NCI-H1436 (cell line): ENCODE results near the gene HMG20B.

Source experiments
- DNase-seq: peaks from one replicate; lab custom pipeline; 2025; lab: John Stamatoyannopoulos, UW

Gene HMG20B

DNA sequence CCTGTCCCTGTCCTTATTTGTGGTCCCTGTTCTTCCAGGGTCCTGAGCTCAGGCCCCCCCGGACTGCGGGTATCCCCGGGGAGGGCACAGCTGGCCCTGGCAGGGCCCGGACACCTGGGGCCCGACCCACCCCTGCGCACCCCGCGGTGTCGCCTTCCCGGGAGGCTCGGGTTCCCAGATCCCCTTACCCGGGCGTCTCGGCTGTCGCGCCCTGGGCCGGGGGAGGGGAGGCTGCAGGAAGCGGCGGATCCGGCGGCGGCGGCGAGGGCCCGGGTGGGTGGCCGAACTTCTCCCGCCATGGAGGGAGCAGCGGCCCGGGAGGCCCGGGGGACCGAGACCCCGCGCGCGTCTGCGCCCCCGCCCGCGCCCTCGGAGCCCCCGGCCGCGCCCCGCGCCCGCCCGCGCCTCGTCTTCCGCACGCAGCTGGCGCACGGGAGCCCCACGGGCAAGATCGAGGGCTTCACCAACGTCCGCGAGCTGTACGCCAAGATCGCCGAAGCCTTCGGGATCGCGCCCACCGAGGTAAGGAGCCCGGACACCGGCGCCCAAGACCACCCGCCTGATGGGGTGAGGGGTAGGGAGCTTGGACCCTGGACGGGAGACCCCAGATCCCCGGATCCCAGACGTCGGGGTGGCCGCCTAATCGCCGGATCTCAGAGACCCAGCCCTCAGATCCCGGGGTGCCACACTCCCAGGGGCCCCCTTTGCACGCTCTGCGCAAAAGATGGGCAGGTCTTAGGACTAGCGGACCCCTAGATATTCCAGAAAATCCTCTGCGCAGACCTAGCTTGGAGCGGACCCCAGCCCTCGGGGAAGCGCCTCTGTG is 12.8 kb downstream of the HMG20B start, which contains the start of gene GIPC3:
Gene GIPC3 (plus strand): TSS at position 178 of the 826 bp plus-strand sequence. CDS start 120 bp downstream, at position 298.
- DNase-seq, result no peak

- DNase-seq, result no peak
Measured at GRCh38 chr19:3586127-3586626, 13.4 kb downstream of the HMG20B start.

DNA sequence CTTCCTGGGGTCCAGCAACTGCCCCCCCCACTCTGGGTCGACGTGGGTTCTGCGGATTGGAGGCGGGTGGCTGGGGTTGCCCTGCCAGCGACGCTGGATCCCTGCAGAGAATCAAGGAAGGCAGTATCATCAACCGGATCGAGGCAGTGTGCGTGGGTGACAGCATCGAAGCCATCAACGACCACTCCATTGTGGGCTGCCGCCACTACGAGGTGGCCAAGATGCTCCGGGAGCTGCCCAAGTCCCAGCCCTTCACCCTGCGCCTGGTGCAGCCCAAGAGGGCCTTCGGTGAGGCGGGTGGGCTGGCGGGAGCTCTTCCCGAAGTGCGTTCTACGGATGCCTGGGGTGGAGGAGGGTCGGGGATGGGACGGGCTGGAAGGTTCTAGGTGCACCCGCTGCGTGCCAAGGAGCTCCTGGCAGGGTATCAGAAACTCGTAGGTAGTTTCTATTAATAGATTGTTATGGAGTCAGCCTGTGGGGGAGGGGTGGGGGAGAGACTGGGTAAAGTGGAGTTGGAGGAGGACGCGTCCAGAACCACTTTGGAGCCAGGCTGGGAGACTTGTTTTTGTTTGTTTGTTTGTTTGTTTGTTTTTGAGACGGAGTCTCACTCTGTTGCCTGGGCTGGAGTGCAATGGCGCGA is 14.1 kb downstream of the HMG20B start:
- DNase-seq, result no peak

- DNase-seq, result no peak
Measured at GRCh38 chr19:3589439-3589838, 16.7 kb downstream of the HMG20B start.

GRCh38 chr19:3589949-3590348 is 17.2 kb downstream of the HMG20B start:
- no peak for DNase-seq

GRCh38 chr19:3590991-3591659 is 18.4 kb downstream of the HMG20B start:
- DNase-seq, result no peak

- no peak for DNase-seq
Measured at GRCh38 chr19:3591876-3592613, 19.3 kb downstream of the HMG20B start.

- no peak for DNase-seq
Measured at GRCh38 chr19:3593156-3593555, 20.4 kb downstream of the HMG20B start.

- no peak for DNase-seq
Measured at GRCh38 chr19:3595521-3596061, 22.8 kb downstream of the HMG20B start.

DNA sequence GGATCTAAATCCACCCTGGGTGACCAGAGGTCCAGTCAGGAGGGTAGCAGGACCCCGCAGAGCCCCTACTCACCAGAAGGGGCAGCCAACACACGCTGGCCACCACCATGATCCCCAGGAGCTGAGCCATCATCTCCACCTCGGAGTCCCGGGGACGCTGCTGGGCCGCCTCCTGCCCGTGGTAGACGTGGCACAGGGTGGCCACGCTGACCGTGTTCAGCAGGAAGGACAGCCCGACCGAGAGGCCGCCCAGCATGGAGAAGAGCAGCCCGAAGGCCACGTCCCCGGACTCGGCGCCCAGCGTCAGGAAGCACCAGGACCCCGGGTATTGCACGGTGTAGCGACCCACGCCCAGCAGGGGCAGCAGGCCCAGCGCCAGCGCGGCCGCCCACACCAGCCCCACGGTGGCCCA is 27.0 kb downstream of the HMG20B start:
- no peak for DNase-seq

GRCh38 chr19:3601021-3601420 is 28.3 kb downstream of the HMG20B start:
- DNase-seq, result no peak

DNA sequence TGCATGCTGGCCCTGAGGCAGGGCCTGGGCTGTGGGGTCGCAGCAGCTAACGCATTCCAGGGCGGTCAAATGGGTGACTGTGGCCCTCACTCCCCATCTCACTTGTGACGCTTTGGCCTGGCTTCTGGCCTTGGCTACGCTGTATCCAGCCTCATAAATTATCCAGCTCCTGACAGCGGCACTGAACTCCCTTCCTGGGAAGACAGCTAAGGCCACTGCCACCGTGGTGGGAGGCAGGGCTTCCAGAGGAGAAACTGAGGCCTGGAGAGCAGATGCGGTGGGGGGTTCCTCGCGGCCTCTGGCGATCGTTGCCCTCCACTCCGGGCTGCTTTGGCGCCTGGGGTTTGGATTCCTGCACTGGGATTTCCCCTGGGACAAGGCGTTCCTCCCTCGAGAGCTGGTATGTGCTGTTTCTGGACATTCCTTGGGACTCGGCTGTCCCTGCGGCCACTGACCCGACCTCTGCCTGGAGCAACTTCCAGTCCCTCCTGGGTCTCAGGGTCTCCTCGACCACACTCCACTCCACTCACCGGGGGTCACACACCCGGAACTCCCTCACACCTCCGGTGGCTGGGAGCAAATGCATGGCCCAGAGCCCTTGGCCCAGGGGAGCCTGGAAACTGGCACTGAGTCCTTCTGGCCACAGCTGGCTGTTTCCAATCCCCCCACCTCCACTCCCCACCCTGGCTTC is 30.5 kb downstream of the HMG20B start:
- no peak for DNase-seq

- DNase-seq, result no peak
Measured at GRCh38 chr19:3604227-3604986, 31.7 kb downstream of the HMG20B start.

GRCh38 chr19:3604987-3605343 is 32.2 kb downstream of the HMG20B start:
- DNase-seq, result no peak

- DNase-seq, result no peak
Measured at GRCh38 chr19:3605361-3605760, 32.6 kb downstream of the HMG20B start.

DNA sequence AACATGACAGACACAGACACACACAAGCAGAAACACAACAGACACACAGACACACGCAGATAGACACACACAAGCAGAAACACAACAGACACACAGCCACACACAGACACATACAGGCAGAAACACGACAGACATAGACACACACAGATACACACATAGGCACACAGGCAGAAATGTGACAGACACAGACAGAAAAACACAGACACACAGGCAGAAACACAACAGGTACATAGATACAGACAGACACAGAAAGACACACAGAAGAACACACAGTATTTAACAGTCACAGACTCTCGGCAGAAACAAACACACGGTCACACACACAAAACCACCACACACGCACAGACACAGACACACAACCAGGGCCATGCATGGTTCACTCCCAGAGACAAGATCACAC is 33.0 kb downstream of the HMG20B start:
- DNase-seq, result no peak

GRCh38 chr19:3606174-3606689 is 33.5 kb downstream of the HMG20B start:
- no peak for DNase-seq

DNA sequence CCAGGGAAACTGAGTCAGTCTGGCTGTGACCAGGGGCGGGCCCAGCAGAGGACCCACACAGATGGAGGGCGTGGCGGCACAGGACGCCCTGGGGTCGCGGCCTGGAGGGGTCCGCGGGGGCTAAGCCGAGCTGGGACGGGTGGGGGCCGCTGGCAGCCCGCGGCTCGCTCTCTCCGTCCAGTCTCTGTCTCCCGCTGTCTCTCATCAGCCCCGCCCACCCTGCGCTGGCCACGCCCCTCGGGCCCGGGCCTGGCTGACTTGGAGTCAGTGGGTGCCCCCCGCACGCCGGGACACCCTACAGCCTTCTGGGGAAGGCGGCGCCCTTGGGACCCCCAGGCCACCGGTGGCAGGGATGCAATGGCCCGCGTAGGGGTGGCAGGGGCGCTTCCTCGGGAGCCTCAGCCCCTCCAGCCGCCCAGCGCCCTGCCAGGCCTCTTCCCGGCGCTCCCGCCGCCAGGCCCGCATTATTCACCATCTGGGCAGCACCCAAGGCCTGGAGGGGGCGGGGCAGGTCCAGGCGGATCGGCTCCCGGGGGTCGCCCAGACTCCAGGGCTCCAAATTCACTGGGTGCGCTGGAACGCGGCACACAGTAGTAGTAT is 34.0 kb downstream of the HMG20B start, which contains the start of gene TBXA2R:
Gene TBXA2R (minus strand): TSS at position 186 of the 600 bp plus-strand sequence. CDS start 6,241 bp downstream, outside the sequence.
- DNase-seq, result no peak

DNA sequence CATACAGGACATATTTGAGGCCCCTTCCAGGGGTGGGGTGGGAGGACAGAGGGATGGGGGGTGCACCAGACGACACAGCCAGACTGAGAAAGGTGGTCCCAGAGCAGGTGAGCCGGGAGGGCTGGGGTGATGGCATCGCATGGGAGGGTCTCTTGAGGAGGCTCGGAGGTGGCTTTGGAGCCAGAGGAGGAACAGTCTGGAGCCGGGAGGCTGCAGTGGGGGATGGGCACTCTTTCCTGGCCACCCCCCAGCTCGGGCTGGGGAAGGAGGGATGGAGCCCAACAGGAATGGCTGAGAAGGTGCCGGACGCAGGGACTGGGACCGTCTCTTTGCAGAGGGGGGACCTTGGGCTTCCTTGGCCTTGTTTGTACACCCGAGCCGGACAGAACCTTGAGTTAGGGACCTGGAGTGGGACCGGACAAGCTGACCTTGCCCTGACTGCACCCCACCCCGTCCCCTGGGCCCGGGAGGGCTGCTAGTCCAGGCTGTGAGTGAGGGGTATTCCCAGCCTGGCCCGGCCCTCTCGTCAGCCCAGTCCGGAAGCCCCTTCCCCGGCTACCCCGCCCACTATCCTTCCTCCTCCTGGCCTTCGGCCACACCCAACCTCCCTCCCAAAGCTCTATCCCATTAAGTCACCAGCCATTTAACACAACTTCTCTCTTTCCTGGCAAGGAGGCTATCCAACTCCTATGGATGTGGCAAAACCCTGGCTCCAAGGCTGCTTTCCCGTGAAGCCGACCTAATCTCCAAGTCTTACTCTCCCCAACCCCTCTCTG is 34.7 kb downstream of the HMG20B start:
- DNase-seq, result no peak
